ENCODE data around the gene UBQLNL. TPM values are rescaled to one million over a fixed set of nuclear protein-coding genes. Genes with fewer than 3 reads are reported as not detected.

Gene UBQLNL
- polyA plus RNA-seq, 1 donor (not counting 4 experiments of a cell fraction or from before 2014, with no cell fraction given): 0.12 TPM

GRCh38 chr11:5514841-5515240, 1.7 kb downstream of the UBQLNL start:
- Histone ChIP-seq H4K20me1 (ENCODE audit: control insufficient read depth, extremely low read depth, insufficient read depth, low read length) (no peaks in the 10 kb centered on the region), H3K27ac (ENCODE audit: control insufficient read depth, insufficient read depth, low read length) (no peak overlapping the region), H3K27me3 (ENCODE audit: control insufficient read depth, extremely low read depth, insufficient read depth, low read length) (no peaks in the 10 kb centered on the region), H3K9me3 (ENCODE audit: control insufficient read depth, low read depth, low read length) (no peaks in the 10 kb centered on the region), H3K36me3 (ENCODE audit: control insufficient read depth in 2 of 2, extremely low read depth in 1 of 2, insufficient read depth in 2 of 2, low read length in 2 of 2) (no peaks in the 10 kb centered on the region), H3K4me2 (ENCODE audit: control insufficient read depth, extremely low read depth, insufficient read depth, low read depth, low read length) (no peak overlapping the region), H3K4me3 (ENCODE audit: control insufficient read depth in 2 of 3, extremely low read depth in 1 of 3, insufficient read depth in 2 of 3, low read depth in 1 of 3, low read length in 3 of 3) (no peak overlapping the region), H3K79me2 (ENCODE audit: control insufficient read depth, insufficient read depth, low read length) (no peaks in the 10 kb centered on the region), H3K9ac (ENCODE audit: control insufficient read depth, extremely low read depth, insufficient read depth, low read length) (no peak overlapping the region), H3K4me1 (ENCODE audit: control insufficient read depth, extremely low read depth, insufficient read depth, low read length) (no peaks in the 10 kb centered on the region), H2AFZ (ENCODE audit: control insufficient read depth, low read length) (no peak overlapping the region), H3K9me1 (ENCODE audit: control insufficient read depth, extremely low read depth, insufficient read depth, low read length) (no peaks in the 10 kb centered on the region)
- dilution Hi-C loops (cut with MboI; ENCODE audit: extremely low pct_ligation_motif_present, low sequenced_read_pairs): no loop called here
- no peak for TF ChIP-seq EZH2 (IDR thresholded peaks at IDR 0.05; ENCODE audit: low read length)
- TF ChIP-seq CTCF (optimal IDR thresholded peaks at IDR 0.05 in 1 of 3, IDR thresholded peaks at IDR 0.05 in 1 of 3, conservative IDR thresholded peaks at IDR 0.05 in 1 of 3; ENCODE audit: extremely low read depth in 1 of 3, insufficient read depth in 2 of 3, low read length in 3 of 3): no peak
- FAIRE-seq (no peak), DNase-seq (ENCODE audit: low read depth, low spot score) (no peak)

GRCh38 chr11:5509803-5510202, 6.7 kb downstream of the UBQLNL start, which contains the start of gene UBQLN3:
Gene UBQLN3 (minus strand): TSS chr11:5509957. CDS start chr11:5509558, 399 bp downstream.
- Histone ChIP-seq H3K9me1 (ENCODE audit: control insufficient read depth, extremely low read depth, insufficient read depth, low read length) (no peaks in the 10 kb centered on the region), H4K20me1 (ENCODE audit: control insufficient read depth, extremely low read depth, insufficient read depth, low read length) (no peaks in the 10 kb centered on the region), H3K4me1 (ENCODE audit: control insufficient read depth, extremely low read depth, insufficient read depth, low read length) (no peaks in the 10 kb centered on the region), H3K79me2 (ENCODE audit: control insufficient read depth, insufficient read depth, low read length) (no peaks in the 10 kb centered on the region), H3K9me3 (ENCODE audit: control insufficient read depth, low read depth, low read length) (no peaks in the 10 kb centered on the region), H2AFZ (ENCODE audit: control insufficient read depth, low read length) (no peak within 1 kb of the TSS), H3K9ac (ENCODE audit: control insufficient read depth, extremely low read depth, insufficient read depth, low read length) (no peak within 1 kb of the TSS), H3K4me3 (ENCODE audit: control insufficient read depth in 2 of 3, extremely low read depth in 1 of 3, insufficient read depth in 2 of 3, low read depth in 1 of 3, low read length in 3 of 3) (no peak within 1 kb of the TSS), H3K27me3 (ENCODE audit: control insufficient read depth, extremely low read depth, insufficient read depth, low read length) (no peaks in the 10 kb centered on the region), H3K4me2 (ENCODE audit: control insufficient read depth, extremely low read depth, insufficient read depth, low read depth, low read length) (no peak within 1 kb of the TSS), H3K36me3 (ENCODE audit: control insufficient read depth in 2 of 2, extremely low read depth in 1 of 2, insufficient read depth in 2 of 2, low read length in 2 of 2) (no peaks in the 10 kb centered on the region), H3K27ac (ENCODE audit: control insufficient read depth, insufficient read depth, low read length) (no peak within 1 kb of the TSS)
- TF ChIP-seq CTCF (optimal IDR thresholded peaks at IDR 0.05 in 1 of 3, IDR thresholded peaks at IDR 0.05 in 1 of 3, conservative IDR thresholded peaks at IDR 0.05 in 1 of 3; ENCODE audit: extremely low read depth in 1 of 3, insufficient read depth in 2 of 3, low read length in 3 of 3) (no peak), EZH2 (IDR thresholded peaks at IDR 0.05; ENCODE audit: low read length) (no peak)
- dilution Hi-C loops (cut with MboI; ENCODE audit: extremely low pct_ligation_motif_present, low sequenced_read_pairs): no loop called here
- FAIRE-seq (no peak), DNase-seq (ENCODE audit: low read depth, low spot score) (no peak)

Data from keratinocyte (primary cell).